SK-N-MC (cell line): ENCODE results near the gene PRKAR1B.

Experiments
- EZH2 ChIP-seq: fragments of 200-600 bp; sonication (generic); IDR thresholded peaks from one replicate; pipeline ENCODE4 v1.6.1; 2017; ENCODE audit warnings: antibody characterized with exemption
- FOXP2 ChIP-seq: optimal IDR thresholded peaks from 2 replicates; pipeline ENCODE3; 2011; ENCODE audit warnings: mild to moderate bottlenecking, moderate library complexity; ENCODE audit not compliant: insufficient read depth; ENCODE audit errors: extremely low read length, control extremely low read depth
- POLR2AphosphoS5 ChIP-seq: IDR thresholded peaks from 2 replicates; pipeline ENCODE4 v1.6.1; 2012; ENCODE audit warnings: mild to moderate bottlenecking, low read depth, low read length, borderline replicate concordance

GRCh38 chr7:749140-749551 lies 22.1 kb upstream of the PRKAR1B start:
- TF ChIP-seq POLR2AphosphoS5 (no peak), EZH2 (no peak), FOXP2 (no peak)
